ENCODE results near the gene PGBD5. TPM values are rescaled to one million over a fixed set of nuclear protein-coding genes. Genes with fewer than 3 reads are reported as not detected.

The PGBD5 gene
- total RNA-seq, 2 experiments from 2014 or later, result not detected

DNA sequence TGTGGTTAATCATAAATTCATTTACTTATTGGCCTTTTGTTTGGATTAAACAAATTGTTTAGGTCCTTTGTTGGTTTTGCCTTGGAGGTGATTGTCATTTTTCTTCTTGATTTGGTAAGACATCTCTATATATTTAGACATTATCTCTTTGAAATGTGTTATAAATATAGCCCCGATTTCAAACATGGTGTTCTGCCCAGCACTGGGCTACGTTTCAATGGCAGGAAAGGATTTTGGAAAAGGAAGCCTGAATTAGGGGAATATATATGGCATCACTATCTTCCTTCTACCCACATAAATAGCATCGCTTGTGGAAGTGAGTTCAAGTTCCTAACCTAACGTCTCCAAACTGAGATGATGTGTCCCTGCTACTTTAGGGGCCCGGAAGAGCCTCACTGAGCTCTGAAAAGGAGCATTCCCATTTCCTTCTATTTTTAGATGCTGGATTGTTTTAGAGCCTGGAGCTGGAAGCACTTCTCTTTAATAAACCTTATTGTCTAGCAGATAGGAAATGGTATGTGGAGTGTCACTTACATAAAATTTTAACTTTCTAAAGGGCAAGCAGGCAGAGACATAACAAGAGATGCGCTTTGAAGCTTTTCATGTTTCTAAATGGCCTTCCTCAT is 39.4 kb downstream of the PGBD5 start:
- intact Hi-C loops (cut with micrococcal nuclease; ENCODE audit: unreplicated experiment), result no loop called here
- no peak overlapping the region for H3K4me2 ChIP-seq (ENCODE audit: low read length)
- no peaks in the 10 kb centered on the region for H4K20me1 ChIP-seq (ENCODE audit: insufficient read depth, low read length)
- H3K4me3 ChIP-seq (ENCODE audit: low read depth, low read length, poor library complexity, severe bottlenecking), result no peak overlapping the region
- H3K79me2 ChIP-seq (ENCODE audit: insufficient read depth, low read depth, low read length), result no peaks in the 10 kb centered on the region
- TF ChIP-seq, protein P1, sequence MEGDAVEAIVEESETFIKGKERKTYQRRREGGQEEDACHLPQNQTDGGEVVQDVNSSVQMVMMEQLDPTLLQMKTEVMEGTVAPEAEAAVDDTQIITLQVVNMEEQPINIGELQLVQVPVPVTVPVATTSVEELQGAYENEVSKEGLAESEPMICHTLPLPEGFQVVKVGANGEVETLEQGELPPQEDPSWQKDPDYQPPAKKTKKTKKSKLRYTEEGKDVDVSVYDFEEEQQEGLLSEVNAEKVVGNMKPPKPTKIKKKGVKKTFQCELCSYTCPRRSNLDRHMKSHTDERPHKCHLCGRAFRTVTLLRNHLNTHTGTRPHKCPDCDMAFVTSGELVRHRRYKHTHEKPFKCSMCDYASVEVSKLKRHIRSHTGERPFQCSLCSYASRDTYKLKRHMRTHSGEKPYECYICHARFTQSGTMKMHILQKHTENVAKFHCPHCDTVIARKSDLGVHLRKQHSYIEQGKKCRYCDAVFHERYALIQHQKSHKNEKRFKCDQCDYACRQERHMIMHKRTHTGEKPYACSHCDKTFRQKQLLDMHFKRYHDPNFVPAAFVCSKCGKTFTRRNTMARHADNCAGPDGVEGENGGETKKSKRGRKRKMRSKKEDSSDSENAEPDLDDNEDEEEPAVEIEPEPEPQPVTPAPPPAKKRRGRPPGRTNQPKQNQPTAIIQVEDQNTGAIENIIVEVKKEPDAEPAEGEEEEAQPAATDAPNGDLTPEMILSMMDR (conservative IDR thresholded peaks at IDR 0.05; ENCODE audit: low read length), result no peak
- TF ChIP-seq EZH2phosphoT487 (IDR thresholded peaks at IDR 0.05; ENCODE audit: borderline replicate concordance, low read depth, low read length), result no peak
- POLR2A ChIA-PET, result interaction anchor here (0.6 kb wide), 1 partner anchor 317 kb away, joined by 6 read pairs; no protein-coding TSS in a partner anchor
- CTCF ChIA-PET (ENCODE audit: unreplicated experiment), result interaction anchor here (1.0 kb wide), 1 partner anchor 8 kb away, joined by 3 read pairs; no protein-coding TSS in a partner anchor
- no peaks in the 10 kb centered on the region for H3K4me1 ChIP-seq (ENCODE audit: insufficient read depth, low read length, poor library complexity, severe bottlenecking)
- no peaks in the 10 kb centered on the region for H3K9me2 ChIP-seq (ENCODE audit: insufficient read depth, low read length)
- H2AFZ ChIP-seq (ENCODE audit: low read length), result no peak overlapping the region
- no peak for DNase-seq (ENCODE audit: low spot score)
- BruUV-seq (replicated peaks), result no TSS peak
- H3K27ac ChIP-seq (ENCODE audit: low read depth, low read length, poor library complexity, severe bottlenecking), result no peak overlapping the region
- H3K9me3 ChIP-seq (ENCODE audit: low read length), result no peaks in the 10 kb centered on the region
- no peaks in the 10 kb centered on the region for H3K36me3 ChIP-seq (ENCODE audit: insufficient read depth, low read length)

DNA sequence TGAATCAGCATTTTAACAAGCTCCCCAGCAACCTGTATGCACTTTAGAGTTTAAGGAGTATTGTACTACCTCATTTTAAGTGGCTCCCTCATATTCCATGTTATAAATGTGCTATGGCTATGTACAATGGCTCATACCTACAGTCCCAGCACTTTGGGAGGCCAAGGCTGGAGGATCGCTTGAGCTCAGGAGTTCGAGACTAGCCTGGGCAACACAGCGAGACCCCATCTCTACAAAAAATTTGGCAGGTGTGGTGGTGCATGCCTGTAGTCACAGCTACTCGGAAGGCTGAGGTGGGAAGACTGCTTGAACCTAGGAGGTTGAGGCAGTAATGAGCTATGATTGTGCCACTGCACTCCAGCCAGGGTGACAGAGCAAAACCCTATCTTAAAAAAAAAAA is 40.2 kb downstream of the PGBD5 start:
- H3K27ac ChIP-seq (ENCODE audit: low read depth, low read length, poor library complexity, severe bottlenecking), result no peak overlapping the region
- no peaks in the 10 kb centered on the region for H3K36me3 ChIP-seq (ENCODE audit: insufficient read depth, low read length)
- no peaks in the 10 kb centered on the region for H3K79me2 ChIP-seq (ENCODE audit: insufficient read depth, low read depth, low read length)
- no peaks in the 10 kb centered on the region for H4K20me1 ChIP-seq (ENCODE audit: insufficient read depth, low read length)
- no peak for DNase-seq (ENCODE audit: low spot score)
- H3K4me3 ChIP-seq (ENCODE audit: low read depth, low read length, poor library complexity, severe bottlenecking), result no peak overlapping the region
- no peak overlapping the region for H2AFZ ChIP-seq (ENCODE audit: low read length)
- no peaks in the 10 kb centered on the region for H3K4me1 ChIP-seq (ENCODE audit: insufficient read depth, low read length, poor library complexity, severe bottlenecking)
- H3K9me3 ChIP-seq (ENCODE audit: low read length), result no peaks in the 10 kb centered on the region
- CTCF ChIA-PET (ENCODE audit: unreplicated experiment), result no interaction called here
- POLR2A ChIA-PET, result no interaction called here
- H3K9me2 ChIP-seq (ENCODE audit: insufficient read depth, low read length), result no peaks in the 10 kb centered on the region
- no TSS peak for BruUV-seq (replicated peaks)
- intact Hi-C loops (cut with micrococcal nuclease; ENCODE audit: unreplicated experiment), result no loop called here
- H3K4me2 ChIP-seq (ENCODE audit: low read length), result no peak overlapping the region
- TF ChIP-seq, protein P1 (conservative IDR thresholded peaks at IDR 0.05; ENCODE audit: low read length), result no peak
- no peak for TF ChIP-seq EZH2phosphoT487 (IDR thresholded peaks at IDR 0.05; ENCODE audit: borderline replicate concordance, low read depth, low read length)

DNA sequence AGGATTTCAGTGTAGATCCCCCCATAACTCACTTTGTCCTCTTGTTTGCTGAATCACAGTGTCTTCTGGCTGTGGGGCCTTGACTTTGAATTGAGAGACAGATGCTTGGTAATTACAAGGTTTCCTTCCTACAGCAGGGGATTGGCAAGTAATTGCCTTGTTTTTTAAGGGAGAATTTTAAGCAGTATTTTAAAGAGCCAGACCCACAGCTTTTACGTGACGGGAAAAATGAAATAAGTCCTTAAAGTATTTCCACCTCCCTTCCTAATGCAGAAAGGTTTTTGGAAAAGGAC is 41.0 kb downstream of the PGBD5 start:
- Histone ChIP-seq H3K4me1 (ENCODE audit: insufficient read depth, low read length, poor library complexity, severe bottlenecking) (no peaks in the 10 kb centered on the region), H4K20me1 (ENCODE audit: insufficient read depth, low read length) (no peaks in the 10 kb centered on the region), H3K79me2 (ENCODE audit: insufficient read depth, low read depth, low read length) (no peaks in the 10 kb centered on the region), H2AFZ (ENCODE audit: low read length) (no peak overlapping the region), H3K9me2 (ENCODE audit: insufficient read depth, low read length) (no peaks in the 10 kb centered on the region), H3K36me3 (ENCODE audit: insufficient read depth, low read length) (no peaks in the 10 kb centered on the region), H3K4me3 (ENCODE audit: low read depth, low read length, poor library complexity, severe bottlenecking) (no peak overlapping the region), H3K9me3 (ENCODE audit: low read length) (0 out of 2 replicates have a peak, but pooled peaks cover under 1% of the 10 kb centered on the region), H3K27ac (ENCODE audit: low read depth, low read length, poor library complexity, severe bottlenecking) (no peak overlapping the region), H3K4me2 (ENCODE audit: low read length) (no peak overlapping the region)
- no peak for DNase-seq (ENCODE audit: low spot score)
- POLR2A ChIA-PET, result no interaction called here
- no TSS peak for BruUV-seq (replicated peaks)
- CTCF ChIA-PET (ENCODE audit: unreplicated experiment), result no interaction called here
- TF ChIP-seq, protein P1 (conservative IDR thresholded peaks at IDR 0.05; ENCODE audit: low read length), result no peak
- TF ChIP-seq EZH2phosphoT487 (IDR thresholded peaks at IDR 0.05; ENCODE audit: borderline replicate concordance, low read depth, low read length), result no peak
- intact Hi-C loops (cut with micrococcal nuclease; ENCODE audit: unreplicated experiment), result no loop called here

Measured in OCI-LY7 (cell line).